HG02678 (cell line): ENCODE results near the gene CREB5.

Experiments
- ATAC-seq: cut with Tn5 transposase; IDR thresholded peaks from one replicate; pipeline ENCODE4 v1.9.1; 2021; ENCODE audit warnings: mild to moderate bottlenecking, moderate library complexity; ENCODE audit not compliant: unreplicated experiment

The CREB5 gene

GRCh38 chr7:28840592-28840995 lies 428.3 kb downstream of the CREB5 start:
- ATAC-seq, result no peak

- no peak for ATAC-seq
These were observed 429.4 kb downstream of the CREB5 start for GRCh38 chr7:28841766-28842165.

- ATAC-seq, result no peak
These were observed 430.5 kb downstream of the CREB5 start for GRCh38 chr7:28842769-28843295.

- no peak for ATAC-seq
These were observed 432.8 kb downstream of the CREB5 start for GRCh38 chr7:28845106-28845505.

- no peak for ATAC-seq
These were observed 434.9 kb downstream of the CREB5 start for GRCh38 chr7:28847176-28847575.

- ATAC-seq, result no peak
These were observed 435.4 kb downstream of the CREB5 start for GRCh38 chr7:28847681-28848080.

GRCh38 chr7:28848906-28849305 lies 436.6 kb downstream of the CREB5 start:
- ATAC-seq, result no peak

GRCh38 chr7:28850699-28851098 lies 438.4 kb downstream of the CREB5 start:
- no peak for ATAC-seq

- ATAC-seq, result no peak
These were observed 440.8 kb downstream of the CREB5 start for GRCh38 chr7:28853150-28853549.

GRCh38 chr7:28853834-28854749 lies 441.8 kb downstream of the CREB5 start:
- peak; percentile 98 for ATAC-seq

GRCh38 chr7:28854750-28855074 lies 442.4 kb downstream of the CREB5 start:
- no peak for ATAC-seq

- no peak for ATAC-seq
These were observed 443.4 kb downstream of the CREB5 start for GRCh38 chr7:28855538-28856217.

- ATAC-seq, result no peak
These were observed 444.3 kb downstream of the CREB5 start for GRCh38 chr7:28856656-28857055.

- no peak for ATAC-seq
These were observed 445.9 kb downstream of the CREB5 start for GRCh38 chr7:28858206-28858605.

- ATAC-seq, result no peak
These were observed 446.6 kb downstream of the CREB5 start for GRCh38 chr7:28858895-28859294.

- ATAC-seq, result no peak
These were observed 449.5 kb downstream of the CREB5 start for GRCh38 chr7:28861825-28862224.

- ATAC-seq, result no peak
These were observed 450.4 kb downstream of the CREB5 start for GRCh38 chr7:28862595-28863272.

GRCh38 chr7:28865601-28866144 lies 453.4 kb downstream of the CREB5 start:
- no peak for ATAC-seq

- ATAC-seq, result no peak
These were observed 456.4 kb downstream of the CREB5 start for GRCh38 chr7:28868712-28869111.

GRCh38 chr7:28871077-28871476 lies 458.8 kb downstream of the CREB5 start:
- no peak for ATAC-seq

- ATAC-seq, result no peak
These were observed 459.3 kb downstream of the CREB5 start for GRCh38 chr7:28871631-28872030.
